Panc1 (cell line): ENCODE results near the gene ATF7. TPM values are rescaled to one million over a fixed set of nuclear protein-coding genes. Genes with fewer than 3 reads are reported as not detected.
"Not testable (repeated sequence)": the region's sequence is repeated elsewhere in the genome, so short reads cannot be mapped to it uniquely, and the experiment has no call there.

ENCODE experiments used
- ATAC-seq: fragments of 200-7000 bp; cut with Tn5 transposase; 2 replicates; pipeline ENCODE4 v1.9.1; 2020; ENCODE audit warnings: mild to moderate bottlenecking, moderate library complexity
- BruUV-seq: library from RNA; stranded (reverse); fragments of 400-500 nt; replicated peaks from 2 replicates; lab custom pipeline; 2021; lab: Mats Ljungman, UMichigan
- CTCF ChIA-PET: fragments of 300-600 bp; sonication (Branson Sonifier 250); formaldehyde crosslinking; loops from one replicate; lab custom pipeline; 2022; ENCODE audit warnings: antibody characterized with exemption; lab: Charles Lee
- POLR2A ChIA-PET: fragments of 300-600 bp; sonication (Branson Sonifier 250); formaldehyde crosslinking; loops from one replicate; lab custom pipeline; 2022; ENCODE audit warnings: antibody characterized with exemption; lab: Charles Lee
- DNase-seq: peaks from one replicate; pipeline ENCODE4 v3.0.0-alpha.2; 2010; ENCODE audit warnings: low read depth, low spot score
- H3K27ac ChIP-seq: 2 replicates; pipeline ENCODE4 v1.5.1; 2011; ENCODE audit warnings: mild to moderate bottlenecking, low read length, inconsistent platforms
- H3K27me3 ChIP-seq: fragments of 200-500 bp; sonication (Bioruptor generic); 2 replicates; pipeline ENCODE4 v1.6.0; 2014; ENCODE audit warnings: low read length, inconsistent platforms; ENCODE audit not compliant: control insufficient read depth, insufficient read depth
- H3K36me3 ChIP-seq: fragments of 200-500 bp; sonication (Bioruptor generic); 2 replicates; pipeline ENCODE4 v1.5.1; 2014; ENCODE audit warnings: inconsistent platforms, mild to moderate bottlenecking, low read length, moderate library complexity; ENCODE audit not compliant: control insufficient read depth, insufficient read depth
- H3K4me1 ChIP-seq: 2 replicates; pipeline ENCODE4 v1.5.1; 2011; ENCODE audit warnings: inconsistent platforms, mild to moderate bottlenecking, low read length, moderate library complexity; ENCODE audit not compliant: control insufficient read depth, insufficient read depth
- H3K4me3 ChIP-seq, 2 experiments: 2 replicates each; pipeline ENCODE4 v1.5.1; 2011 to 2012; ENCODE audit warnings: low read depth in 2 of 2, low read length in 2 of 2, mild to moderate bottlenecking in 2 of 2, inconsistent platforms in 1 of 2, moderate library complexity in 1 of 2
- H3K9me3 ChIP-seq: fragments of 200-500 bp; sonication (Bioruptor generic); 2 replicates; pipeline ENCODE4 v1.5.1; 2014; ENCODE audit warnings: low read depth, mild to moderate bottlenecking, inconsistent platforms, low read length, moderate library complexity; ENCODE audit not compliant: control insufficient read depth, insufficient read depth
- POLR2AphosphoS5 ChIP-seq: IDR thresholded peaks from 2 replicates; pipeline ENCODE4 v1.6.1; 2012; ENCODE audit warnings: mild to moderate bottlenecking, low read depth, low read length, moderate library complexity
- SIN3A ChIP-seq: IDR thresholded peaks from 2 replicates; pipeline ENCODE4 v1.6.1; 2012; ENCODE audit warnings: low read depth, mild to moderate bottlenecking, low read length, moderate library complexity, borderline replicate concordance; ENCODE audit not compliant: insufficient read depth
- TCF7L2 ChIP-seq: IDR thresholded peaks from 2 replicates; pipeline ENCODE4 v1.6.1; 2011; ENCODE audit warnings: mild to moderate bottlenecking, low read depth, low read length, inconsistent platforms
- in situ Hi-C: cut with HindIII; loops from 2 replicates; pipeline ENCODE4 v1.10.0; 2016; ENCODE audit warnings: low sequenced_read_pairs, low pct_unique_long_range_greater_than_20kb
- intact Hi-C: fragments of 100-400 bp; cut with micrococcal nuclease; formaldehyde crosslinking; loops from one replicate; pipeline ENCODE4 v1.10.0; 2022; ENCODE audit not compliant: unreplicated experiment
- total RNA-seq: library from RNA; stranded (reverse); gene quantifications from one replicate; pipeline ENCODE4 v1.2.1, GENCODE V29; 2021; ENCODE audit not compliant: unreplicated experiment
- TF ChIP-seq, protein P1 (sequence below): fragments of 450-650 bp; IDR thresholded peaks from 2 replicates; pipeline ENCODE4 v1.5.1; 2017; ENCODE audit warnings: mild to moderate bottlenecking

ATF7 gene
- total RNA-seq, 1 experiment from 2014 or later: 29.5 TPM

DNA sequence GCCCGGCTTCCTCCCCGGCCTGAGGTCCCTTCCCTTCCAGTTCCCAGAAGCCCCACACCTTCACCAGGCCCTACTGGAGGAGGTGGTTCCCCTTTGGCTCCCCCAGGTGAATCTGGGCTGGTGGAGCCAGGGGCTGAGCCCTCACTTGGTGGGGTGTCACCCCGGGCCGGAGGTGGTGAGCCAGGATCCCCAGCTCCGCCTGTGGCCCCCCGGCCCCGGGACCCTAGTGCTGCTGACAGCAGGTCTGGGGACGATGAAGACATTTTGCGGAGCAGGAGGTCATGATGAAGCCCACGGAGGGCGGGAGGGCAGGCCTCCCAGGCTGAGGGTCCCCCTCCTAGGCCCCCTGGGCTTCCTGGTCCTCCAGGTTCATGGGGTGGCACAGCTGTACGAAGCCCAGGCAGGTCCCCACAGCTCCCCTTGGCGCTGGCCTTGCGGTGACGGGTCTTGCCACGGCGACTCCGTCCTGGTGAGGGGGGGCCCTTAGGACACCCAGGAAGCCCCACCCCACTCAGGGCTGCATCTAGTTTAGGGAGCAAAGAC lies 143.5 kb downstream of the ATF7 start:
- Histone ChIP-seq H3K9me3 (no peaks in the 10 kb centered on the region), H3K4me1 (peaks cover 15% of the 10 kb centered on the region), H3K27ac (no peak overlapping the region; the same call in 1 of the 2 replicates), H3K27me3 (no peaks in the 10 kb centered on the region), H3K36me3 (peaks cover 29% of the 10 kb centered on the region), H3K4me3 (no peak overlapping the region)
- no TSS peak for BruUV-seq
- ChIA-PET CTCF (interaction anchor here (1.5 kb wide), 1 partner anchor 26 kb away, joined by 8 read pairs; no protein-coding TSS in a partner anchor), POLR2A (interaction anchor here (2.1 kb wide), 1 partner anchor 18 kb away, joined by 6 read pairs; the partner anchor contains the start of gene TARBP2)
- no peak for DNase-seq
- peak; percentile 12 for ATAC-seq
- intact Hi-C loops (no loop called here), in situ Hi-C loops (no loop called here)
- TF ChIP-seq TCF7L2 (no peak), POLR2AphosphoS5 (peak; percentile 13)

DNA sequence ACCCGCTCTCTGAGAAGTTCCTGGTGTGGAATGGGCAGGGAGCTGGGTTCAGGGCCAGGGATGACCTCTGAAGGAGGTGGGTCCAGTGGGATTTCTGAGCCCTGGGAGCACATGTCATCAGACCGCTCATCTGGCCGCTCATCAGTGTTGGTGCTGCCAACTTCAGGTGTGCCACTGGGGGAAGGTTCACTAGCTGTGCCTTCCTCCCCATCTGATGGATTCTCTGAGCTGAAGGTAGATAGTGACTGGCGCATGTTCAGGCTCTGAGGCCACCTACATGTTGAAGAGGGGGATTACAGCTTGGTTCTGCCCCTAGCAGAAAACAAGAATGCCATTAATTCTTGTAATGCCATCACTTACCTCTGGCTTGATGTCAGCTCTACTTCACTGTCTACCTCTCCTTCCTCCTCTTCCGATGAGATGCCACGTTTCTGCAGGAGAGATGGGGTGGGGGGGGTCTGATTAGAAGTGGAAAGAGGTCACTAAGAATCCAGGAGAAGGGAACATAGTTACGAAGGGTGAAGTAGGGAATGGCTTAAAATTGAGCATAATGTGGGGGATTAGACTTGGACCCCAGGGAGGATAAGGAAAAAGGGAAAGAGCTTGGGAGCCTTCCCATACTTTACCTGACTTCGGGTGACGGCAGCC lies 144.1 kb downstream of the ATF7 start:
- H3K4me1 ChIP-seq: peaks cover 15% of the 10 kb centered on the region
- intact Hi-C loops: no loop called here
- H3K4me3 ChIP-seq: no peak overlapping the region
- no TSS peak for BruUV-seq
- no peak for DNase-seq
- no peak overlapping the region for H3K27ac ChIP-seq
- TF ChIP-seq POLR2AphosphoS5: 0 out of 2 replicates have a peak, but pooled peaks have one; percentile 16
- no peak for TF ChIP-seq TCF7L2
- peaks cover 33% of the 10 kb centered on the region for H3K36me3 ChIP-seq
- CTCF ChIA-PET: interaction anchor here (0.6 to 1.5 kb wide), 4 partner anchors 18 to 154 kb away, joined by 3 to 15 read pairs (median 7); no protein-coding TSS in a partner anchor
- no peaks in the 10 kb centered on the region for H3K27me3 ChIP-seq
- in situ Hi-C loops: no loop called here
- no peaks in the 10 kb centered on the region for H3K9me3 ChIP-seq
- ATAC-seq: peak; percentile 45
- POLR2A ChIA-PET: interaction anchor here (2.1 kb wide), 1 partner anchor 19 kb away, joined by 6 read pairs; the partner anchor contains the start of gene TARBP2

DNA sequence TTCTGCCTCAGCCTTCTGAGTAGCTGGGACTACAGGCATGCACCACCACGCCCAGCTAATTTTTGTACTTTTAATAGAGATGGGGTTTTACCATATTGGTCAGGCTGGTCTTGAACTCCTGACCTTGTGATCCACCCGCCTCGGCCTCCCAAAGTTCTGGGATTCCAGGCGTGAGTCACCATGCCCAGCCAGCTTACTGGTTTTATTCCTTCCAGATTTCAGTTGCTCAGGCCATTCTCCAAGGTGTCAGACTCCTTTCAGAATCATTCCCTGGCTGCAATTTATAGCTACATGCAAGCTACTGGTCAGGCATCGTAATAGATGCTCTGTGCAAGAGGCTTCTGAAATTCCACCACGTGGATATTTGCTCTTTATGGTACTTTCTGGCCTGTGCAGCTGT lies 144.7 kb downstream of the ATF7 start:
- BruUV-seq, in situ Hi-C loops, H3K9me3 ChIP-seq, H3K4me3 ChIP-seq, ATAC-seq, H3K27ac ChIP-seq, H3K27me3 ChIP-seq, intact Hi-C loops, DNase-seq: not testable (repeated sequence)
- 0 out of 2 replicates have a peak, but pooled peaks have one; percentile 25 for TF ChIP-seq POLR2AphosphoS5
- ChIA-PET POLR2A (interaction anchor here (2.1 kb wide), 1 partner anchor 20 kb away, joined by 6 read pairs; the partner anchor contains the start of gene TARBP2), CTCF (interaction anchor here (0.7 to 1.5 kb wide), 3 partner anchors 27 to 154 kb away, joined by 3 to 15 read pairs (median 8); no protein-coding TSS in a partner anchor)
- H3K36me3 ChIP-seq: peaks cover 39% of the 10 kb centered on the region
- peaks cover 15% of the 10 kb centered on the region for H3K4me1 ChIP-seq

DNA sequence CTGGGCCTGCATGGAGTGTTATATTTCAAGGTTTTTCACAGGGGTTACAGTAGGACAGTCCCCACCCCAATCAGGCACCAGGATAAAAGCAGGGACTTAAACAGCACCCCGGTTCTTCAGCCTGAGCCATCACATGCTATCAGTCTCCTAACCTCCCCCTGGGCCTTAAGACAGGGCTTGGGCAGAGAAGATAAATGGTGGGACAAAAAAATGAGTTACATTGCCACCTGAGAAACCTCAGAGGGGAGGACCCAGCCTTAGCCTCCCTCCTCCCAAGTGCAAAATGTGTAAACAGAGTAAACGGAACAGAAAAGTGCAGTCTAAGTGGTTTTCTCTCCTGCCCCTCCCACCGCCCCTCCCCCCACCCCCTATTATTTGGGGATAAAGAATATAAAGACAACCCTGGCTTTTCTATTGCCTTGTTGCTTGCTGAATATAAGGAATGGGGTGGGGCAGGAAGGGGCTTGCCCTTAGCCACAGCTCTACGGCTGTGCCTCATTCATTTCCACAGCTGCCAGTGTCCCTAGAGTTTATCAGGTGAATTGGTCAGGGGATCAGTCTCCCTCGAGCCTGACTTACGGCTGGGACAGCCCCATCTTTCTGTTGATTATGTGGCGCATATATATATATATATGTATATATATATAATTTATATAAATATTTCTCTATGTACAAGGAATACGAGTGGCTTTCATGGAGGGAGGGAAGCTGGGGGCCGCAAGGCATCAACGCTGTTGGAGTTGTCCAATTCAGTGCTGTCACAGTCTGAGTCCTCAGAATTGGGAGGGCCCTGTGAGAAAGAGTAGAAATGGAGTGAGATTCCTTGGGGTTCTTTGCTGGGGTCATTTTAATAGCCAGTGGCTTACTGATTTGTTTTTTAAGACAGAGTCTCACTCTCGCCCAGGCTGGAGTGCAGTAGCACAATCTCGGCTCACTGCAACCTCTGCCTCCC lies 145.4 kb downstream of the ATF7 start:
- 0 out of 2 replicates have a peak overlapping the region, but pooled peaks have one; percentile 13 for H3K27ac ChIP-seq
- peaks cover 46% of the 10 kb centered on the region for H3K36me3 ChIP-seq
- DNase-seq: no peak
- no peaks in the 10 kb centered on the region for H3K27me3 ChIP-seq
- no peak for ATAC-seq
- no peak overlapping the region for H3K4me3 ChIP-seq
- POLR2A ChIA-PET: interaction anchor here (2.1 kb wide), 1 partner anchor 20 kb away, joined by 6 read pairs; the partner anchor contains the start of gene TARBP2
- CTCF ChIA-PET: interaction anchor here (1.0 to 1.5 kb wide), 2 partner anchors 28 to 153 kb away, joined by 3 to 8 read pairs; no protein-coding TSS in a partner anchor
- in situ Hi-C loops (no loop called here), intact Hi-C loops (no loop called here)
- H3K4me1 ChIP-seq: peaks cover 18% of the 10 kb centered on the region
- H3K9me3 ChIP-seq: no peaks in the 10 kb centered on the region
- no TSS peak for BruUV-seq
- no peak for TF ChIP-seq SIN3A
- no peak; the same call in 1 of the 2 replicates for TF ChIP-seq POLR2AphosphoS5
- TF ChIP-seq, protein P1, sequence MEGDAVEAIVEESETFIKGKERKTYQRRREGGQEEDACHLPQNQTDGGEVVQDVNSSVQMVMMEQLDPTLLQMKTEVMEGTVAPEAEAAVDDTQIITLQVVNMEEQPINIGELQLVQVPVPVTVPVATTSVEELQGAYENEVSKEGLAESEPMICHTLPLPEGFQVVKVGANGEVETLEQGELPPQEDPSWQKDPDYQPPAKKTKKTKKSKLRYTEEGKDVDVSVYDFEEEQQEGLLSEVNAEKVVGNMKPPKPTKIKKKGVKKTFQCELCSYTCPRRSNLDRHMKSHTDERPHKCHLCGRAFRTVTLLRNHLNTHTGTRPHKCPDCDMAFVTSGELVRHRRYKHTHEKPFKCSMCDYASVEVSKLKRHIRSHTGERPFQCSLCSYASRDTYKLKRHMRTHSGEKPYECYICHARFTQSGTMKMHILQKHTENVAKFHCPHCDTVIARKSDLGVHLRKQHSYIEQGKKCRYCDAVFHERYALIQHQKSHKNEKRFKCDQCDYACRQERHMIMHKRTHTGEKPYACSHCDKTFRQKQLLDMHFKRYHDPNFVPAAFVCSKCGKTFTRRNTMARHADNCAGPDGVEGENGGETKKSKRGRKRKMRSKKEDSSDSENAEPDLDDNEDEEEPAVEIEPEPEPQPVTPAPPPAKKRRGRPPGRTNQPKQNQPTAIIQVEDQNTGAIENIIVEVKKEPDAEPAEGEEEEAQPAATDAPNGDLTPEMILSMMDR: no peak
